ENCODE measurements around the gene WDR86. TPM values are rescaled to one million over a fixed set of nuclear protein-coding genes. Genes with fewer than 3 reads are reported as not detected.

The WDR86 gene
- total RNA-seq, 4 donors from 2014 or later = 5.4 to 11.8 (median 9.6) TPM

DNA sequence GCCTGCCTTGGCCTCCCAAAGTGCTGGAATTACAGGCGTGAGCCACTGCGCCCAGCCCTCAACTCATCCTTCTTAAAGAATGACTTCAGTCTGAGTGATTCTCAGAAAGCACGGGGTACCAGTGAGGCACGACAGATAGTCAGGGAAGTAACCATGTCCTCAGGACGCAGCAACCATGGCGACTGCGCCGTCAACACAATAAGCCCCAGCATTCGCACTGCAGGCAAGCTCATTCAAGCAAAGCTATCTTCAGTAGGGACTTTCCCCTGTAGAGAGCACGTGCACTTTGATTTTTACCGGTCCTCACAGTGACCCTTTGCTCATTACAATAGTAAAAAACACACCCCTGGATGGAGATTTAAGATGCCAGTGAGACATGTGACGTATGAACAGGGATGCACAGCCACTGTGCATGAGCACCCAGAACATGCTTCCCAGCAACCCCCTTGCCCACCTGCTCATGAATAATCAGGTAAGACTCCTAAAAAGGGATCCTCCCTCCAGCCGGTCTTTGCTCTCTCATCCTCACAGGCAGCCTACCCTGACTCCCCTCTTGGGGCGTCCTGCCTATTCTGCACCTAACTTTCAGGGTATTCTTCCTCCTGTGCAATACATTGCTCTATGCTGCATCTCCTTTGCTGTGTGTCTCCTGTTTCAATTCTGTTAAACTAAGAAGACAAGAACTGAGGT lies 9.1 kb downstream of the WDR86 start:
- peaks cover 0 to 14% (median 0%) of the 10 kb centered on the region in 4 donors for H3K27me3 ChIP-seq
- no peaks in the 10 kb centered on the region for H3K36me3 ChIP-seq
- DNase-seq (ENCODE audit: extremely low spot score) = no peak
- WGBS = 74% methylated on average over 14 of the region's 14 CpGs
- peaks cover 3 to 15% (median 7%) of the 10 kb centered on the region in 4 donors for H3K4me1 ChIP-seq
- no peaks in the 10 kb centered on the region for H3K9me3 ChIP-seq
- no peak for TF ChIP-seq POLR2A (IDR thresholded peaks at IDR 0.05; ENCODE audit: low read depth)
- TF ChIP-seq, protein P1, sequence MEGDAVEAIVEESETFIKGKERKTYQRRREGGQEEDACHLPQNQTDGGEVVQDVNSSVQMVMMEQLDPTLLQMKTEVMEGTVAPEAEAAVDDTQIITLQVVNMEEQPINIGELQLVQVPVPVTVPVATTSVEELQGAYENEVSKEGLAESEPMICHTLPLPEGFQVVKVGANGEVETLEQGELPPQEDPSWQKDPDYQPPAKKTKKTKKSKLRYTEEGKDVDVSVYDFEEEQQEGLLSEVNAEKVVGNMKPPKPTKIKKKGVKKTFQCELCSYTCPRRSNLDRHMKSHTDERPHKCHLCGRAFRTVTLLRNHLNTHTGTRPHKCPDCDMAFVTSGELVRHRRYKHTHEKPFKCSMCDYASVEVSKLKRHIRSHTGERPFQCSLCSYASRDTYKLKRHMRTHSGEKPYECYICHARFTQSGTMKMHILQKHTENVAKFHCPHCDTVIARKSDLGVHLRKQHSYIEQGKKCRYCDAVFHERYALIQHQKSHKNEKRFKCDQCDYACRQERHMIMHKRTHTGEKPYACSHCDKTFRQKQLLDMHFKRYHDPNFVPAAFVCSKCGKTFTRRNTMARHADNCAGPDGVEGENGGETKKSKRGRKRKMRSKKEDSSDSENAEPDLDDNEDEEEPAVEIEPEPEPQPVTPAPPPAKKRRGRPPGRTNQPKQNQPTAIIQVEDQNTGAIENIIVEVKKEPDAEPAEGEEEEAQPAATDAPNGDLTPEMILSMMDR (IDR thresholded peaks at IDR 0.05) = no peak
- TF ChIP-seq EP300 (IDR thresholded peaks at IDR 0.05) = no peak
- no peak for TF ChIP-seq POLR2AphosphoS5 (IDR thresholded peaks at IDR 0.05)
- H3K4me3 ChIP-seq = no peak overlapping the region
- H3K27ac ChIP-seq (replicated peaks in 1 of 4) = no peak overlapping the region
- intact Hi-C loops (cut with DNase I) = no loop called here

DNA sequence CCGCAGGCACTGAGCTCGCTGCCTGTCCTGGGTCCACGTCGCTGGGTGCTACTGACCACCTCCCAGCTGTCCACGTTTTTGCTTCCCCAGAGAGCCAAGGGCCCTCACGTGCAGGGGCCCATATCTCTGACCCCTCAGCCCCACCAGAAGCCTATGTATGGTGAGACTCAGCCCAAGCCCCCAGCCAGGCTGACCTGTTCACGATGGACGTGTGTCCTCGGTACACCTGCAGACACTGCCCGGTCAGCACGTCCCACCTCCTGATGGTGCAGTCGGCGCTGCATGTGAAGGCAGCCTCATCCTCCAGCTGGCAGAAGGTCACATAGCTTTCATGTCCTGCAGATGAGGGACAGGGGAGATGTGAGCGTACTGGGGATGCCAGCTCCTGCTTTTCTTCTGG lies 9.9 kb downstream of the WDR86 start:
- H3K27me3 ChIP-seq = peaks cover 0 to 5% (median 0%) of the 10 kb centered on the region in 4 donors
- intact Hi-C loops (cut with DNase I) = no loop called here
- H3K4me1 ChIP-seq = peaks cover 3 to 13% (median 6%) of the 10 kb centered on the region in 4 donors
- TF ChIP-seq POLR2A (IDR thresholded peaks at IDR 0.05; ENCODE audit: low read depth) (no peak), POLR2AphosphoS5 (IDR thresholded peaks at IDR 0.05) (no peak), EP300 (IDR thresholded peaks at IDR 0.05) (no peak)
- TF ChIP-seq, protein P1 (IDR thresholded peaks at IDR 0.05) = no peak
- no peak for DNase-seq (ENCODE audit: extremely low spot score)
- H3K27ac ChIP-seq (replicated peaks in 1 of 4) = no peak overlapping the region
- whole genome bisulfite sequencing = 89% methylated on average over 11 of the region's 14 CpGs
- no peaks in the 10 kb centered on the region for H3K36me3 ChIP-seq
- H3K9me3 ChIP-seq = no peaks in the 10 kb centered on the region
- H3K4me3 ChIP-seq = no peak overlapping the region

DNA sequence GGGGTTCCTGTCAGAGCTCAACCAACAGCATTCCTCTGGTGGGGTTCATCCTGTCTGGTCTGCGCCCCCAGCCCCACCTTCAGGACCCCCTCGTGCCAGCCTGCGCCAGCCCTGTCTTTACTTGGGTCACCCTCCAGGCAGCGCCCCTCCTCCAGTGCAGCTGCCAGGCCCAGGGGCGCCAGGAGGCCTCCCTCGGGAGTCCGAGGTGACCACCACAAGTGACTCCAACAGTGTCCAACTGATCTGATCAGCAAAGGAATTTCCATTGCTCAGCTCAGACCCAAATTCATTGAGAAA lies 10.6 kb downstream of the WDR86 start:
- no peak overlapping the region for H3K27ac ChIP-seq (replicated peaks in 1 of 4)
- peaks cover 3 to 7% (median 5%) of the 10 kb centered on the region in 4 donors for H3K4me1 ChIP-seq
- H3K36me3 ChIP-seq = no peaks in the 10 kb centered on the region
- H3K9me3 ChIP-seq = no peaks in the 10 kb centered on the region
- H3K4me3 ChIP-seq = no peak overlapping the region
- intact Hi-C loops (cut with DNase I) = no loop called here
- TF ChIP-seq POLR2A (IDR thresholded peaks at IDR 0.05; ENCODE audit: low read depth) (no peak), POLR2AphosphoS5 (IDR thresholded peaks at IDR 0.05) (no peak), EP300 (IDR thresholded peaks at IDR 0.05) (no peak)
- TF ChIP-seq, protein P1 (IDR thresholded peaks at IDR 0.05) = no peak
- H3K27me3 ChIP-seq = peaks cover 0 to 9% (median 0%) of the 10 kb centered on the region in 4 donors
- WGBS = 100% methylated on average over 5 of the region's 7 CpGs
- no peak for DNase-seq (ENCODE audit: extremely low spot score)

GRCh38 chr7:151398446-151399304 lies 11.2 kb downstream of the WDR86 start:
- Histone ChIP-seq H3K27me3 (peaks cover 0 to 13% (median 0%) of the 10 kb centered on the region in 4 donors), H3K4me3 (no peak overlapping the region), H3K4me1 (peaks cover under 1 to 1% (median under 1%) of the 10 kb centered on the region in 4 donors), H3K9me3 (no peaks in the 10 kb centered on the region), H3K27ac (replicated peaks in 1 of 4) (no peak overlapping the region), H3K36me3 (no peaks in the 10 kb centered on the region)
- TF ChIP-seq POLR2A (IDR thresholded peaks at IDR 0.05; ENCODE audit: low read depth) = no peak
- no peak for TF ChIP-seq POLR2AphosphoS5 (IDR thresholded peaks at IDR 0.05)
- TF ChIP-seq EP300 (IDR thresholded peaks at IDR 0.05) = no peak
- TF ChIP-seq, protein P1 (IDR thresholded peaks at IDR 0.05) = no peak
- intact Hi-C loops (cut with DNase I) = no loop called here
- WGBS = 89% methylated on average over 18 of the region's 19 CpGs
- no peak for DNase-seq (ENCODE audit: extremely low spot score)

All from esophagus muscularis mucosa (tissue), 4 donors.